Activated naive CD8-positive, alpha-beta T cell treated with anti-CD3 and anti-CD28 coated beads, Interleukin-2, amount 50 U/mL, for 24 hours (primary cell): ENCODE data around the gene TOM1.

ENCODE experiments used
- ATAC-seq: fragments of 150-1000 bp; cut with Tn5 transposase; one replicate; pipeline ENCODE4 v1.10.0; 2021
- DNase-seq: peaks from one replicate; pipeline ENCODE4 v3.0.0; 2021
- H3K27ac Mint-ChIP-seq: one replicate; pipeline ENCODE4 v1.8.0; 2021; ENCODE audit warnings: mild to moderate bottlenecking, mixed read lengths
- H3K27me3 Mint-ChIP-seq: one replicate; pipeline ENCODE4 v1.8.0; 2021; ENCODE audit warnings: mixed read lengths
- H3K36me3 Mint-ChIP-seq: one replicate; pipeline ENCODE4 v1.8.0; 2021; ENCODE audit warnings: low read depth, mixed read lengths
- H3K4me1 Mint-ChIP-seq: one replicate; pipeline ENCODE4 v1.8.0; 2021; ENCODE audit warnings: mixed read lengths
- H3K4me3 Mint-ChIP-seq: one replicate; pipeline ENCODE4 v1.8.0; 2021; ENCODE audit warnings: mild to moderate bottlenecking, moderate library complexity, mixed read lengths
- H3K9me3 Mint-ChIP-seq: one replicate; pipeline ENCODE4 v1.8.0; 2021; ENCODE audit warnings: mixed read lengths

TOM1 gene

DNA sequence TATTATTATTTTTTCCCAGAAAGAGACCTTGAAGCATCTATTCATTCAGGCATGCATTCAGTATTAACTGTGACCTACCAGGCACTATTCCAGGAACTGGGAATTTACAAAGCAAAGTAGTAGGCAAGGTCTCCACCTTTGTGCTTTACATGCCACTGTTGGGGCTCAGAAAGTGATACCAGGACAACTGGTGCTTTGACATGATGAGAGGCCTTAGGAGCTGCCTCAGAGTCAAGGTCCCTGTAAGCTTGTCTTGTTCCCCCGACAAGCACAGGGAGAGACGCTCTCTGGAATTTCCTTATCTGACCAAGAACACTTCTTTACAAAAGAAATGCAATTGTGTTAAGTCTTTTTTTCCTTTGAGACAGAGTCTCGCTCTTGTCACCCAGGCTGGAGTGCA lies 78.9 kb downstream of the TOM1 start:
- Mint-ChIP-seq H3K36me3 (no peaks in the 10 kb centered on the region), H3K4me3 (no peak overlapping the region), H3K27ac (no peak overlapping the region), H3K4me1 (peaks cover 19% of the 10 kb centered on the region), H3K9me3 (no peaks in the 10 kb centered on the region), H3K27me3 (peaks cover 31% of the 10 kb centered on the region)
- no peak for DNase-seq
- no peak for ATAC-seq

GRCh38 chr22:35379146-35379993 lies 79.7 kb downstream of the TOM1 start:
- DNase-seq (no peak), ATAC-seq (no peak)
- Mint-ChIP-seq H3K27me3 (peaks cover 33% of the 10 kb centered on the region), H3K4me1 (peaks cover 19% of the 10 kb centered on the region), H3K36me3 (no peaks in the 10 kb centered on the region), H3K4me3 (no peak overlapping the region), H3K9me3 (no peaks in the 10 kb centered on the region), H3K27ac (no peak overlapping the region)

GRCh38 chr22:35380013-35380412 lies 80.3 kb downstream of the TOM1 start:
- peaks cover 37% of the 10 kb centered on the region for H3K27me3 Mint-ChIP-seq
- no peaks in the 10 kb centered on the region for H3K9me3 Mint-ChIP-seq
- peaks cover 19% of the 10 kb centered on the region for H3K4me1 Mint-ChIP-seq
- DNase-seq (no peak), ATAC-seq (no peak)
- no peak overlapping the region for H3K4me3 Mint-ChIP-seq
- no peaks in the 10 kb centered on the region for H3K36me3 Mint-ChIP-seq
- no peak overlapping the region for H3K27ac Mint-ChIP-seq

DNA sequence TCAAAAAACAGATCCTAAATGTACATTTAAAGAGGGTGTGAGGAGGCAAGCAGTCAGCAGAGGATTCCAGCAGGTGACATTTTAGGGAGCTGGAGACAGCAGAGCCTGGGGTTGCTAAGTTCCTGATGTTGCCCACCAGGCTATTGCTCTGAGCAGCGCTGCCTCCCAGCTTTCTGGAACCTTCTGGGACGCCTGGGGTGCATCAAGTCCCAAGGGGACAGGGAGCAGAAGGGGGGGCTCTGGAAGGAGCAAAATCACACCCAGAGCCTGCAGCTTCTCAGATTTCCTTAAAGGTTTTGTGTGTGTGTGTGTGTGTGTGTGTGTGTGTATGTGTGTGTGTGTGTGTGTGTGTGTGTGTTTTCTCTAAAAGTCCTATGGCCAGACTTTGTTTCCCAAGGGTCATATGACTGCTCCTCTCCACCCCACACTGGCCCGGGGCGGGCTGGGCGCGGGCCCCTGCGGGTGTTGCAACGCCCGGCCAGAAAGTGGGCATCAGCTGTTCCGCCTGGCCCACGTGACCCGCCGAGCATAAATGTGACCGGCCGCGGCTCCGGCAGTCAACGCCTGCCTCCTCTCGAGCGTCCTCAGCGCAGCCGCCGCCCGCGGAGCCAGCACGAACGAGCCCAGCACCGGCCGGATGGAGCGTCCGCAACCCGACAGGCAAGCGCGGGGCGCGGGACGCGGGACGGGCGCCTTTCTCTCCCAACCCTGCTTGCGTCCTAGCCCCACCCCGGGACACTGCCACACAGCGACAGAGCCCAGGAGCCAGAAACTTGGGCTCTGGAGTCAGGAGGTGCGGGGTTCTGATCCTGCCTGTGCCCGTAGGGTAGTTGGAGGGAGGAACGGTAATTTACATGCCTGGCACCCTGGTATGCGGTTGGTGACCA lies 81.1 kb downstream of the TOM1 start, which contains the start of gene HMOX1:
TSS of gene HMOX1 (plus strand) at position 560 of the 887 bp plus-strand sequence. CDS start at position 638, 78 bp downstream.
- DNase-seq (peak; percentile 66), ATAC-seq (peak; percentile 72)
- peaks cover 41% of the 10 kb centered on the region for H3K27me3 Mint-ChIP-seq
- H3K36me3 Mint-ChIP-seq: no peaks in the 10 kb centered on the region
- H3K9me3 Mint-ChIP-seq: no peaks in the 10 kb centered on the region
- no peak within 1 kb of the TSS for H3K27ac Mint-ChIP-seq
- H3K4me1 Mint-ChIP-seq: peaks cover 19% of the 10 kb centered on the region
- H3K4me3 Mint-ChIP-seq: peak within 1 kb of the TSS; percentile 50

DNA sequence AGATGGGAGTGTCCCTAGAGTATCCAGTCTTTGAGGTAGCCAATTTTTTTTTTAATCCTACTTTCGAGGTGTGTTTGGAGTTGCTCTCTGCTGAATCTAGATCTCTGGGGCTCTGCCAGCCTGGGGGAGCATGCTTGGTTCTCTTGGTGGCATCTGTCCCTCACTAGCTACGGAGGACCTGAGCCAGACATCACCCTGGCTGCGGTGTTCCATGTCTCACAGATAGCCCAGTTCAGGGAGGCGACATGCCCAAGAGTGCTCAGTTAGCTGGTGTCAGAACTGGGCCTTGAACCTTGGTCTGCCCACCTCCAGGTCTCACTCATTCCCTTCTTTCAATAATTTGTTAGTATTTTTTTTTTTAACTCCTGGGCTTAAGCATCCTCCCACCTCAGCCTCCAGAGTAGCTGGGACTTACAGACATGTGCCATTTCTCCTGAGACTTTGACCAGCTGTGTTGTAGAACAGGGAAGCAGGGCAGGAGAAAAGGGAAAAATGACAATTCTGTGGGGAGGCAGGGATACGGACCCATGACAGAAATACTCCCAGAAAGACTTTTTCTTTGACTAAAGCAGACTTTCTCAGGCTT lies 81.8 kb downstream of the TOM1 start:
- H3K27me3 Mint-ChIP-seq: peaks cover 41% of the 10 kb centered on the region
- ATAC-seq: no peak

DNA sequence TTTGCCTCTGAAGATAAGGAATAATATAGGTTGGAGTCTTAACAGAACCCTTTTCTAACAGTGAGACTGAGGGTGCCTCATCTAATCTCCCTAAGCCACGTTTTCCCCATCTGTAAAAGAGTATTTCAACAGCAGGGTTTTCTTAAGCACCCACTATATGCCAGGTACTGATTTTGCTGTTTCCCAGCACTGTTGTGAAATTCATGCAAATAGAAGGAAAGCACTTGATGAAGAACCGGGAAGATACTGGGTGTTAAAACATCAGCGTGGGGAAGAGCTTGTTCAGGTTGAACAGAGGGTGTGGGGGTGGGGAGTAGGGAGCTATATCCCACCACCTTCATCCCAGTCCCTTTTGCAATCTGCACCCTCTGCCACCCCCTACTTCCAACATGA lies 84.0 kb downstream of the TOM1 start:
- no peaks in the 10 kb centered on the region for H3K36me3 Mint-ChIP-seq
- no peak for ATAC-seq
- no peak overlapping the region for H3K27ac Mint-ChIP-seq

More for the DNA sequence above, 81.8 kb downstream of the TOM1 start:
- Mint-ChIP-seq H3K27ac (no peak overlapping the region), H3K4me1 (peaks cover 17% of the 10 kb centered on the region), H3K36me3 (no peaks in the 10 kb centered on the region), H3K4me3 (peak overlapping the region; percentile 50), H3K9me3 (no peaks in the 10 kb centered on the region)
- DNase-seq: no peak

GRCh38 chr22:35384527-35384926 lies 84.8 kb downstream of the TOM1 start:
- H3K4me1 Mint-ChIP-seq: peaks cover 5% of the 10 kb centered on the region
- no peaks in the 10 kb centered on the region for H3K9me3 Mint-ChIP-seq
- H3K4me3 Mint-ChIP-seq: no peak overlapping the region
- ATAC-seq (no peak), DNase-seq (no peak)
- no peaks in the 10 kb centered on the region for H3K36me3 Mint-ChIP-seq
- peaks cover 45% of the 10 kb centered on the region for H3K27me3 Mint-ChIP-seq
- H3K27ac Mint-ChIP-seq: no peak overlapping the region

More for the DNA sequence above, 84.0 kb downstream of the TOM1 start:
- H3K4me1 Mint-ChIP-seq: peaks cover 5% of the 10 kb centered on the region
- no peak for DNase-seq
- H3K4me3 Mint-ChIP-seq: no peak overlapping the region
- peaks cover 44% of the 10 kb centered on the region for H3K27me3 Mint-ChIP-seq
- H3K9me3 Mint-ChIP-seq: no peaks in the 10 kb centered on the region

GRCh38 chr22:35384975-35385588 lies 85.4 kb downstream of the TOM1 start:
- no peaks in the 10 kb centered on the region for H3K36me3 Mint-ChIP-seq
- DNase-seq (no peak), ATAC-seq (no peak)
- H3K4me3 Mint-ChIP-seq: no peak overlapping the region
- H3K4me1 Mint-ChIP-seq: peaks cover 5% of the 10 kb centered on the region
- peaks cover 46% of the 10 kb centered on the region for H3K27me3 Mint-ChIP-seq
- no peak overlapping the region for H3K27ac Mint-ChIP-seq
- no peaks in the 10 kb centered on the region for H3K9me3 Mint-ChIP-seq

DNA sequence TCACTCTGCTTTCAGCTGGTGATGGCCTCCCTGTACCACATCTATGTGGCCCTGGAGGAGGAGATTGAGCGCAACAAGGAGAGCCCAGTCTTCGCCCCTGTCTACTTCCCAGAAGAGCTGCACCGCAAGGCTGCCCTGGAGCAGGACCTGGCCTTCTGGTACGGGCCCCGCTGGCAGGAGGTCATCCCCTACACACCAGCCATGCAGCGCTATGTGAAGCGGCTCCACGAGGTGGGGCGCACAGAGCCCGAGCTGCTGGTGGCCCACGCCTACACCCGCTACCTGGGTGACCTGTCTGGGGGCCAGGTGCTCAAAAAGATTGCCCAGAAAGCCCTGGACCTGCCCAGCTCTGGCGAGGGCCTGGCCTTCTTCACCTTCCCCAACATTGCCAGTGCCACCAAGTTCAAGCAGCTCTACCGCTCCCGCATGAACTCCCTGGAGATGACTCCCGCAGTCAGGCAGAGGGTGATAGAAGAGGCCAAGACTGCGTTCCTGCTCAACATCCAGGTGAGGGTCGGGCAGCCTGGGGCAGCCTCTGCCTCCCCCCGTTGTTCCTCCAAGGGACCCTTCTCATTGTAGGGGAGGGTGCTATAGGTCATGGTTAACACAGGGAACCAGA lies 87.1 kb downstream of the TOM1 start:
- Mint-ChIP-seq H3K27me3 (peaks cover 35% of the 10 kb centered on the region), H3K9me3 (no peaks in the 10 kb centered on the region)

DNA sequence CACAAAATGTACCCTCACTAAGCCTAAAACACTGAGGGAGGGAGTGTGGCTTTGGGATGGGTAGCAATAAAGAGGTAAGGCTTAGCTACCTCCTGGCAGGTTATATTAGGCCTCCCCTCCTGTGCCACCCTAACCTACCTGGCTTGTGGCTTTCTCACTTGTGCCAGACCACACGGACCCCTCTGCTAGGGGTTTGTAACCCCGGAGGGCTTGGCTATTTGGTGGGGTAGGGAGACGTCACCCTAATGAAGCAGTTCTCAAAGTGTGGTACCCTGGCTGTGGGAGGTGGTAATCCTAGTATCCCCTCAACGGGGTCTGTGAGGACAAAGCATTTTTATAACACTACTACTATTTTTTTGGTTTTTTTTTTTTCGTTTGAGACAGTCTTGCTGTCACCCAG lies 91.2 kb downstream of the TOM1 start:
- no peaks in the 10 kb centered on the region for H3K9me3 Mint-ChIP-seq
- H3K27me3 Mint-ChIP-seq: peaks cover 12% of the 10 kb centered on the region
- DNase-seq: no peak
- H3K4me3 Mint-ChIP-seq: no peak overlapping the region
- H3K36me3 Mint-ChIP-seq: no peaks in the 10 kb centered on the region
- H3K4me1 Mint-ChIP-seq: peaks cover 2% of the 10 kb centered on the region
- no peak for ATAC-seq
- H3K27ac Mint-ChIP-seq: no peak overlapping the region

More for the DNA sequence above, 87.1 kb downstream of the TOM1 start:
- ATAC-seq: no peak
- no peak for DNase-seq
- Mint-ChIP-seq H3K4me3 (no peak overlapping the region), H3K27ac (no peak overlapping the region), H3K4me1 (no peaks in the 10 kb centered on the region), H3K36me3 (no peaks in the 10 kb centered on the region)

DNA sequence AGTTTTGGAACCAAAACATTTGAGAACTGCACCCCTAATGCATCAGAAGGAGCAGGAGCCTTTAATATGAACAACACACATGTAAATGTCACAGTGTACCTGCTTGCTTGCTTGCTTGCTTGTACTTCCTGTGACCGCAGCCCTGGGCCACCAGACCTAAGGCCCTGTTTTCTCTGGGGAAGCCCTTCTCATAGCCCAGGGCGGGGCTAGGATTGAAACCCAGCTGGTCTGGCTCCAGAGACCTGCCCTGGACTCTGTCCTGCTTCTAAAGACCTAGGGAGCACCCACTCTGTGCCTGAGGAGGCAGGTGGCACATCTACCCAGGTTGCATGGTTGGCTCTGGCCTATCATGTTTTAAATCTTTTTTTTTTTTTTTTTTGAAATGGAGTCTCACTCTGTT lies 92.7 kb downstream of the TOM1 start:
- Mint-ChIP-seq H3K27ac (no peak overlapping the region), H3K27me3 (peaks cover 10% of the 10 kb centered on the region), H3K4me1 (peaks cover 4% of the 10 kb centered on the region), H3K36me3 (no peaks in the 10 kb centered on the region), H3K9me3 (no peaks in the 10 kb centered on the region), H3K4me3 (no peak overlapping the region)
- ATAC-seq (no peak), DNase-seq (no peak)

- H3K27me3 Mint-ChIP-seq: peaks cover 9% of the 10 kb centered on the region
- no peaks in the 10 kb centered on the region for H3K9me3 Mint-ChIP-seq
- DNase-seq: no peak
- peaks cover 4% of the 10 kb centered on the region for H3K4me1 Mint-ChIP-seq
- no peak for ATAC-seq
- H3K36me3 Mint-ChIP-seq: no peaks in the 10 kb centered on the region
- H3K4me3 Mint-ChIP-seq: no peak overlapping the region
- no peak overlapping the region for H3K27ac Mint-ChIP-seq
Measured at GRCh38 chr22:35393116-35394010, 93.7 kb downstream of the TOM1 start.

DNA sequence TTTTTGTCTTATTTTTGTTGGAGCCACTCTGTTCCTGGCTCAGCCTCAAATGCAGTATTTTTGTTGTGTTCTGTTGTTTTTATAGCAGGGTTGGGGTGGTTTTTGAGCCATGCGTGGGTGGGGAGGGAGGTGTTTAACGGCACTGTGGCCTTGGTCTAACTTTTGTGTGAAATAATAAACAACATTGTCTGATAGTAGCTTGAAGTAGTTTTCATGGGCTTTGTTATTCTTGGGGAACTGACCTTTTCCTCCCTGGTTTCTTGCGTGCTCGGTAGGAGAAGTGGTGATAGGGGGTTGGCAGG lies 94.3 kb downstream of the TOM1 start:
- ATAC-seq: no peak
- Mint-ChIP-seq H3K27ac (no peak overlapping the region), H3K27me3 (peaks cover 6% of the 10 kb centered on the region), H3K4me3 (no peak overlapping the region), H3K36me3 (no peaks in the 10 kb centered on the region), H3K9me3 (no peaks in the 10 kb centered on the region), H3K4me1 (peaks cover 8% of the 10 kb centered on the region)
- DNase-seq: no peak
